Kidney (tissue), 14 donors: Measurements from ENCODE around the gene PPP2R2D. TPM values are rescaled to one million over a fixed set of nuclear protein-coding genes. Genes with fewer than 3 reads are reported as not detected.

Source experiments
- DNase-seq, 5 donors: peaks; one replicate each; pipeline ENCODE4 v3.0.0-alpha.2; 2013 to 2020
- FAIRE-seq: peaks from 2 replicates; lab custom pipeline; 2012; peaks lifted over from hg19 to GRCh38; lab: Jason Lieb, UNC
- H3K27ac ChIP-seq, 2 donors: one replicate each; pipeline ENCODE4 v1.7.0; 2013; ENCODE audit warnings: low read depth in 2 of 2, low read length in 2 of 2, inconsistent platforms in 1 of 2
- H3K27me3 ChIP-seq: one replicate; pipeline ENCODE4 v1.7.1; 2013; ENCODE audit warnings: low read length, inconsistent platforms; ENCODE audit not compliant: control insufficient read depth, insufficient read depth
- H3K36me3 ChIP-seq, 3 donors: one replicate each; pipeline versions ENCODE4 v1.7.0 to v1.7.1; 2013; ENCODE audit warnings: low read length in 3 of 3, control low read depth in 1 of 3, inconsistent platforms in 1 of 3; ENCODE audit not compliant: insufficient read depth in 3 of 3, control insufficient read depth in 2 of 3
- H3K4me1 ChIP-seq, 3 donors: one replicate each; pipeline versions ENCODE4 v1.7.0 to v1.7.1; 2013; ENCODE audit warnings: low read length in 3 of 3, inconsistent platforms in 1 of 3, low read depth in 1 of 3; ENCODE audit not compliant: control insufficient read depth in 2 of 3, insufficient read depth in 2 of 3
- H3K4me3 ChIP-seq, 3 donors: one replicate each; pipeline versions ENCODE4 v1.7.0 to v1.8.1; 2013; ENCODE audit warnings: low read length in 3 of 3, control low read depth in 1 of 3, inconsistent platforms in 1 of 3
- H3K9ac ChIP-seq, 3 donors: one replicate each; pipeline versions ENCODE4 v1.7.0 to v1.7.1; 2013; ENCODE audit warnings: low read length in 3 of 3, control low read depth in 1 of 3, inconsistent platforms in 1 of 3
- H3K9me3 ChIP-seq, 3 donors: one replicate each; pipeline versions ENCODE4 v1.7.0 to v1.7.1; 2013; ENCODE audit warnings: low read length in 3 of 3, control low read depth in 1 of 3, inconsistent platforms in 1 of 3; ENCODE audit not compliant: control insufficient read depth in 2 of 3, insufficient read depth in 1 of 3
- intact Hi-C: fragments of 100-400 bp; cut with DNase I; formaldehyde crosslinking; loops from one replicate; pipeline ENCODE4 v1.11.1; 2022
- polyA plus RNA-seq: library from polyadenylated mRNA; stranded (reverse); fragments of 350-450 nt; fragmentation: Illumina TruSeq; extraction: RNeasy Lipid Tissue Mini Kit (QIAGEN cat#74804); gene quantifications from one replicate; pipeline ENCODE4 v1.2.3, GENCODE V29; 2014; ENCODE audit warnings: low read depth, low replicate concordance; ENCODE audit not compliant: insufficient read depth
- total RNA-seq: library from RNA; stranded (reverse); fragmentation: NEBNext Ultra II Directional; extraction: Animal tissue kit (Norgen Biotek cat#: 25700); gene quantifications from one replicate; pipeline ENCODE4 v1.2.1, GENCODE V29; 2021
- TF ChIP-seq, protein P1 (sequence below): IDR thresholded peaks from 3 replicates; pipeline ENCODE4 v1.5.1; 2012; ENCODE audit warnings: mild to moderate bottlenecking, moderate library complexity, borderline replicate concordance; ENCODE audit not compliant: insufficient read depth; ENCODE audit errors: extremely low read depth
- donor health status: control.
- donor health status: control.
- donor health status: control.
- donor health status: control.
- donor health status: control.
- donor health status: DM: yes; HTN: yes; CAD: no.
- donor health status: Normal renal cell carcinoma (clear cell type).

PPP2R2D gene
- total and polyA plus RNA-seq, 2 donors from 2014 or later, result 28.3 to 34.8 TPM

DNA sequence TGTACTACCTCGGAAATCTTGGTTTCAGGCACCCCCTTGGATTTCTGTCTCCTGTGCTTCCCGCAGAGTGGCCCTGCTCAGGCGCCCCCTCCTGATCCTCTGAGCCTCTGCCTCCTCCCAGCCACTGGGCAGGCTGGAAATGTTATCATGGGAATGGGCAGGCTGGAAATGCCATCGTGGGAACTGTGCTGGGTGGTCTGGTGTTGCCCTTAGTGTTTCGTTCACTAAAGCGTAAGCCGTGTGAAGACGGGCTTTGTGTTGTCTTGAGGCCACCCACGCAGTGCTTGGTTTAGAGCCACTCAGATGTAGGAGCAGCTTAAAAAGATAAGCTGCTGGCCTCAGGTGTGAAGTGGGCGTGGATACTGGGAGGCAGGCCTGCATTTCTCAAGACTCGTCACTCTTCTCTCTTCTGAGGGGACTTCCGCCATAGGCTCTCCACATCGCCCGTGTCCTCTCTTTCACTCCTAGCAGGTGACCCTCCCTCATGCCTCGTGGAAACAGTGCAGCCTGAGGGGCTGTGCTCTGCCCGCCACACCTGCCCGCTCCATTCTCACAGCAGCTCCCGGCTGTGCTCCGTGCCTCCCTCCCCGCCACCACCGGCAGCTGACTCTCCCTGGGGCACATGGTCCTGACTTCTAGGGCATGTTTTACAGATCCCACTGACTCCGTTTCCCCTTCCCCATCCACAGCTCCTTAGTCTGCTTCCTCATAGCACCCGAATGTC is 28.5 kb downstream of the PPP2R2D start:
- DNase-seq (no peak), FAIRE-seq (no peak)
- Histone ChIP-seq H3K27ac (no peak overlapping the region), H3K9me3 (peaks cover 0 to 5% (median 0%) of the 10 kb centered on the region in 3 donors), H3K4me3 (no peak overlapping the region), H3K9ac (no peak overlapping the region), H3K27me3 (no peaks in the 10 kb centered on the region), H3K36me3 (peaks cover 0 to 2% (median 0%) of the 10 kb centered on the region in 3 donors), H3K4me1 (peaks cover 0 to 29% (median 13%) of the 10 kb centered on the region in 3 donors)
- TF ChIP-seq, protein P1, sequence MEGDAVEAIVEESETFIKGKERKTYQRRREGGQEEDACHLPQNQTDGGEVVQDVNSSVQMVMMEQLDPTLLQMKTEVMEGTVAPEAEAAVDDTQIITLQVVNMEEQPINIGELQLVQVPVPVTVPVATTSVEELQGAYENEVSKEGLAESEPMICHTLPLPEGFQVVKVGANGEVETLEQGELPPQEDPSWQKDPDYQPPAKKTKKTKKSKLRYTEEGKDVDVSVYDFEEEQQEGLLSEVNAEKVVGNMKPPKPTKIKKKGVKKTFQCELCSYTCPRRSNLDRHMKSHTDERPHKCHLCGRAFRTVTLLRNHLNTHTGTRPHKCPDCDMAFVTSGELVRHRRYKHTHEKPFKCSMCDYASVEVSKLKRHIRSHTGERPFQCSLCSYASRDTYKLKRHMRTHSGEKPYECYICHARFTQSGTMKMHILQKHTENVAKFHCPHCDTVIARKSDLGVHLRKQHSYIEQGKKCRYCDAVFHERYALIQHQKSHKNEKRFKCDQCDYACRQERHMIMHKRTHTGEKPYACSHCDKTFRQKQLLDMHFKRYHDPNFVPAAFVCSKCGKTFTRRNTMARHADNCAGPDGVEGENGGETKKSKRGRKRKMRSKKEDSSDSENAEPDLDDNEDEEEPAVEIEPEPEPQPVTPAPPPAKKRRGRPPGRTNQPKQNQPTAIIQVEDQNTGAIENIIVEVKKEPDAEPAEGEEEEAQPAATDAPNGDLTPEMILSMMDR, result no peak
- intact Hi-C loops, result no loop called here

DNA sequence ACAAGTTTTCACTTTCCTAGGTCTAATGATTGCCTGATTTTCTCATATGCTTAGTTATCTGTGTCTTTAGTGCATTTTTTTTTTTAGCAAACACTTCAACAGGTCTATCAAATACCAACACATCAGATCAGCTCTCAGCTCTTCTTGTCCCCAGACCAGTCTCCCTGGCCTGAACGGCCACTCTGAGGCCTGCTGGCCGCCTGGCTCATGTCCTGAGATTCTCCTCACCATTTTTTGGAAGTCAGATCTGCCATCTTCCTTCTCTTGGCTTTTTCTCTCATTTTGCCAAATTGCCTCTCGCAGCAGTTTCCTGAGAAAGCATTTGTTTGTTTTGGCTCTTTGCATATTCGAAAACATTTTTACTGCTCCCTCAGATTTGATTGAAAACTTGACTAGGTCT is 29.3 kb downstream of the PPP2R2D start:
- Histone ChIP-seq H3K9ac (no peak overlapping the region), H3K9me3 (peaks cover 0 to 2% (median 0%) of the 10 kb centered on the region in 3 donors), H3K27me3 (no peaks in the 10 kb centered on the region), H3K27ac (no peak overlapping the region), H3K4me1 (peaks cover 0 to 32% (median 13%) of the 10 kb centered on the region in 3 donors), H3K4me3 (no peak overlapping the region), H3K36me3 (peaks cover 0 to 5% (median 0%) of the 10 kb centered on the region in 3 donors)
- TF ChIP-seq, protein P1, result no peak
- intact Hi-C loops, result no loop called here
- DNase-seq (peak in 1 of 5 donors; percentile 17), FAIRE-seq (no peak)

DNA sequence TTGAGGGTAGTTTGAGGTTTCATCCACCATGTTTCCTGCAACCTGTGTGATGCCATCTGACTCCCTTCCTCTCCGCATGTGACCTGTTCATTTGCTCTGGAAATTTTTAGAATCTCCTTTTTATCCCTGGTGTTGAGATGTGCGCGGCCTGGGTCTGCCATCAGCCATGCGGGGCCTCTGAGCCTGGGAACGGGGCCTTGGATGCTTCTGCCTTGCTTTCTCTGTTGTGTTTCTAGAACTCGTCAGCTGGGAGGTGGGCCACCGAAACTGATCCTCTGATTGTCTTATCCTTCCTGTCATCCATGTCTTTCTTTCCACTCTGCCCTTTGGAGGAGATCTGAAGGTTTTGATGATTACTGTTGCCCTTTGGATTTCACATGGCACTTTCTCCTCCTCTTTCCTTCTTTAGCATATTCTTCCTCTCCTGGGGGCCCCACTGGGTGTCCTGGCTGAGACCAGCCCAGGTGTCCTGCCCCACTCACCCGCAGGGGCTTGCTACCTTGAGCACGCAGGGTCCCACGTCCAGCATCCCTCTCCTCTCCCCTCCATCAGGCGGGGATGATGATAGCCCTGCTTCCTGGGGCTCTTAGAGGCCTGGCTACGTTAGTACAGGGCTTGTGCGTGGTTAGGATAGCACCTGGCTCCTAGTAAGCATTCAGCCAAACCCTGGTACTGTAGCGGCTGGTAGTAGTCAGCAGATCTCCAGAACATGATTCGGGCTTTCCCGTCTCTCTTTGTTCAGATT is 29.9 kb downstream of the PPP2R2D start:
- H3K27ac ChIP-seq, result no peak overlapping the region
- peaks cover 0 to 5% (median 0%) of the 10 kb centered on the region in 3 donors for H3K36me3 ChIP-seq
- H3K9me3 ChIP-seq, result no peaks in the 10 kb centered on the region
- H3K27me3 ChIP-seq, result no peaks in the 10 kb centered on the region
- TF ChIP-seq, protein P1, result no peak
- intact Hi-C loops, result no loop called here
- no peak for FAIRE-seq
- peaks cover 0 to 32% (median 13%) of the 10 kb centered on the region in 3 donors for H3K4me1 ChIP-seq
- DNase-seq, result no peak
- no peak overlapping the region for H3K4me3 ChIP-seq
- no peak overlapping the region for H3K9ac ChIP-seq
